C4-2B (cell line): ENCODE measurements around the gene TNFRSF8.

Experiments used
- CTCF ChIP-seq: fragments of 450-650 bp; conservative IDR thresholded peaks from 2 replicates; pipeline ENCODE4 v1.5.1; 2017; ENCODE audit warnings: mild to moderate bottlenecking
- ZFX ChIP-seq: fragments of 450-650 bp; IDR thresholded peaks from 2 replicates; pipeline ENCODE4 v1.6.1; 2017

- TF ChIP-seq CTCF = no peak
- no peak for TF ChIP-seq ZFX
These were observed 9.6 kb downstream of the TNFRSF8 start for GRCh38 chr1:12072741-12073140.
